Measurements from ENCODE around the gene MPPED1. TPM values are rescaled to one million over a fixed set of nuclear protein-coding genes. Genes with fewer than 3 reads are reported as not detected.

MPPED1 gene
- total RNA-seq, 4 donors from 2014 or later, result 0.29 to 6.8 (median 0.80) TPM; not detected in 1

GRCh38 chr22:43476341-43476740 is 64.5 kb downstream of the MPPED1 start:
- DNase-seq (ENCODE audit: low spot score in 2 of 2), result no peak
- no peak overlapping the region for H3K4me3 ChIP-seq (ENCODE audit: low read depth, poor library complexity, severe bottlenecking)
- TF ChIP-seq CTCF (IDR thresholded peaks at IDR 0.05) (no peak), POLR2A (IDR thresholded peaks at IDR 0.05) (no peak)
- WGBS, 2 donors, result 61 to 67% methylated on average over 5 of the region's 5 CpGs
- intact Hi-C loops (cut with DNase I; ENCODE audit: low total_unique reads), result no loop called here

DNA sequence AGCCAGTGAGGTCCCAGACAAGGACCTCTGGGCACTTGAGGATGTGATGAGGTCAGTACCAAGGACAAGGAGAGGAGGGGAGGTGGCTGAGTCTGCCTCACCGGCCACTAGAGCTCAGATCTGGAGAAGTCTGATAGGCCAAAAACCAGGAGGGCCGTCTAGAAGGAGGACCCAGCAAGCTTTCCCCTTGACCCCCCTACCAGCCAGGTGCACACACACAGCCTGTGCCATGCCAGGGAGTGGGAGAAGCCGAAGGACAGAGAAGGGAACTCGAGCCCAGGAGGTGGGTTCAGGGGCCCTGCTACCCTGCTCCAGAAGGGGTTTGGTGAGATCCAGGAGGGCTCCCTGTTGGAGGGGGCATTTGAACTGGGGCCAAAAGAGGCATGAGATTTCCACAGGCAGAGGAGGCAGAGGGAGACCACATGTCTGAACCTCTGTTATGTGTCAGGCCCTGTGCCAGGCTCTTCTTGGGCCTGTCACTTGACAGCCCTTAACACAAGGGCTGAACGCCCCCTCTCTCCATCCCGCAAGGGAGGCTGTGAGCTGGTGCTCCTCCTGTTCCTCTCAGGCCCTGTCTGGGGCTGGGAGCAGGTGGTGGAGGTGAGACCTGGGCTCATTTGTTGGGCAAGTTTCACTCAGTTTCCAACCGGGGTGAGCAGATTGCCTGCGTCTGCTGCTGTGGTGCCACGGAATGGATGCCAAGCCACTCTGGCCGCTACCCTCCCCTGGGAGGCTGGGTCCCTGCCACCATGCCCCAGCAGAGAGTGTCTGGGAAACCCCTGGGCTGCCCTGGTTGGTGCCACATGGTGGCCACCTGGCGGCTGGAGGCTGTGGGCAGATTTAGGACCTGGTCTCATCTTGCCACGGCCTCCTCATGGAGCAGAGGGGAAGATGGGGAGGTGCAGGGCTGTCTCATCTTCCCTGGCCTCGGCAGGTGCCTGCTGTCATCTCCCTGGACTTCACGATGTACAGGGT is 65.2 kb downstream of the MPPED1 start:
- intact Hi-C loops (cut with DNase I; ENCODE audit: low total_unique reads), result no loop called here
- no peak overlapping the region for H3K4me3 ChIP-seq (ENCODE audit: low read depth, poor library complexity, severe bottlenecking)
- TF ChIP-seq CTCF (IDR thresholded peaks at IDR 0.05) (no peak), POLR2A (IDR thresholded peaks at IDR 0.05) (no peak)
- 76 to 87% methylated on average over 13 to 14 of the region's 14 CpGs for whole genome bisulfite sequencing, 2 donors
- DNase-seq (ENCODE audit: low spot score in 2 of 2), result no peak

GRCh38 chr22:43477966-43478365 is 66.2 kb downstream of the MPPED1 start:
- DNase-seq (ENCODE audit: low spot score in 2 of 2), result no peak
- H3K4me3 ChIP-seq (ENCODE audit: low read depth, poor library complexity, severe bottlenecking), result no peak overlapping the region
- intact Hi-C loops (cut with DNase I; ENCODE audit: low total_unique reads), result no loop called here
- TF ChIP-seq CTCF (IDR thresholded peaks at IDR 0.05) (no peak), POLR2A (IDR thresholded peaks at IDR 0.05) (no peak)
- 91 to 95% methylated on average over 7 of the region's 7 CpGs for WGBS, 2 donors

DNA sequence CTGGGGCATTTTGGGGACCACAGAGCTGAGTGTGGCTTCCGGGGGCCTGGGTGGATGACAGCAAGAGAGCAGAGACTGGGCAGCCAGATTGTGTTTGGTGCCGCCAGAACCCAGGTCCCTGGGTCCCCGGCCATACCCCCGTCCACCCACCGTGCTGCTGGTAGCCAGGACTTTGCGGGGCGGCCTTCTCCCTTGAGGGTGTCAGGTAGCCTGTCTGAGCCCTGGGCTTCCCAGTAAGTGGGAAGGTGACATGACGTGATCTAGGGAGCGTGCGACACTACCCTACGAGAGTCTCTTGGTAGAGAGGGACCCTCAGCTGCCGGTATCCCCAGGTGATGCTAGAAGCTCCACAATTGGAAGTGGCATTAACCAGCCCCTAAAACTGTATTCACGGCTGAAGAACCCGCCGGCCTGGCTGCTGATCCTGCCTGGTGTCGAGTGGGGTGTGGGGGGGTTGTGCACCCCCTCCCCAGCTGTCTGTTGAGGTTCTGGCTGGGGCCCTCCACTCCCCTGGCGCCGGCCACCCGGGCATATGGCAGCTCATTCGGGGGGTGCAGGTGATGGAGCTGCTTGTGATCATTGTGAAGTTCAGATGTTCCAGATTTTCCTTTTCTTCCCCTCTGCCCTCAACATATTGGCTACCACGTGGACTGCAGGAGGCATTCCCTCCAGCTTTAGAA is 66.9 kb downstream of the MPPED1 start:
- WGBS, 2 donors, result 84 to 88% methylated on average over 20 to 21 of the region's 21 CpGs
- intact Hi-C loops (cut with DNase I; ENCODE audit: low total_unique reads), result no loop called here
- DNase-seq (ENCODE audit: low spot score in 2 of 2), result no peak
- H3K4me3 ChIP-seq (ENCODE audit: low read depth, poor library complexity, severe bottlenecking), result no peak overlapping the region
- TF ChIP-seq POLR2A (IDR thresholded peaks at IDR 0.05), result no peak
- TF ChIP-seq CTCF (IDR thresholded peaks at IDR 0.05), result no peak

GRCh38 chr22:43479301-43479950 is 67.6 kb downstream of the MPPED1 start:
- no peak for DNase-seq (ENCODE audit: low spot score in 2 of 2)
- TF ChIP-seq CTCF (IDR thresholded peaks at IDR 0.05) (no peak), POLR2A (IDR thresholded peaks at IDR 0.05) (no peak)
- WGBS, 2 donors, result 81 to 88% methylated on average over 7 of the region's 7 CpGs
- intact Hi-C loops (cut with DNase I; ENCODE audit: low total_unique reads), result no loop called here
- H3K4me3 ChIP-seq (ENCODE audit: low read depth, poor library complexity, severe bottlenecking), result no peak overlapping the region
